GM12872 (cell line): Measurements from ENCODE around the gene RAMP1.

Experiments used
- CTCF ChIP-seq: IDR thresholded peaks from 3 replicates; pipeline ENCODE4 v1.5.1; 2011; ENCODE audit warnings: low read depth, mild to moderate bottlenecking, low read length, moderate library complexity; ENCODE audit not compliant: insufficient read depth

The RAMP1 gene

GRCh38 chr2:237824085-237824484 is 35.3 kb upstream of the RAMP1 start:
- TF ChIP-seq CTCF: no peak

GRCh38 chr2:237827421-237827987 is 31.9 kb upstream of the RAMP1 start:
- TF ChIP-seq CTCF: no peak

- no peak for TF ChIP-seq CTCF
Observed at GRCh38 chr2:237830522-237830921, 28.9 kb upstream of the RAMP1 start.

GRCh38 chr2:237833546-237833945 is 25.9 kb upstream of the RAMP1 start:
- TF ChIP-seq CTCF: no peak

- no peak for TF ChIP-seq CTCF
Observed at GRCh38 chr2:237835372-237835771, 24.1 kb upstream of the RAMP1 start.

GRCh38 chr2:237841051-237841450 is 18.4 kb upstream of the RAMP1 start:
- no peak for TF ChIP-seq CTCF

- TF ChIP-seq CTCF: no peak
Observed at GRCh38 chr2:237854295-237854694, 5.1 kb upstream of the RAMP1 start.
